22Rv1 (cell line): ENCODE measurements around the gene RHBDD1.

Experiments used
- CTCF ChIP-seq: fragments of 450-650 bp; IDR thresholded peaks from 2 replicates; pipeline ENCODE4 v1.5.1; 2017; ENCODE audit warnings: mild to moderate bottlenecking
- ZFX ChIP-seq: fragments of 450-650 bp; IDR thresholded peaks from 2 replicates; pipeline ENCODE4 v1.6.1; 2017; ENCODE audit warnings: antibody characterized with exemption, borderline replicate concordance

- TF ChIP-seq CTCF, result no peak
- TF ChIP-seq ZFX, result no peak
Observed at GRCh38 chr2:226888971-226889370, 53.1 kb downstream of the RHBDD1 start.
